Heart right ventricle (tissue), 16 donors: ENCODE data around the gene UPP1. TPM values are rescaled to one million over a fixed set of nuclear protein-coding genes. Genes with fewer than 3 reads are reported as not detected.

Experiments used
- ATAC-seq, 8 donors: fragments of 200-7000 bp; cut with Tn5 transposase; one replicate each; pipeline ENCODE4 v1.9.1; 2020; ENCODE audit warnings: mild to moderate bottlenecking in 8 of 8, moderate library complexity in 8 of 8, moderate number of reproducible peaks in 1 of 8
- DNase-seq, 2 donors: peaks; one replicate each; pipeline ENCODE4 v3.0.0-alpha.2; 2020
- H3K27ac ChIP-seq, 10 donors: fragments of 200-600 bp; sonication (generic) in 2 of 10; one replicate each; pipeline versions ENCODE4 v1.5.0 to v1.8.0; 2020 to 2022; ENCODE audit warnings: mild to moderate bottlenecking in 3 of 10
- H3K27me3 ChIP-seq, 7 donors: fragments of 200-600 bp; one replicate each; pipeline ENCODE4 v1.8.0; 2021 to 2022; ENCODE audit warnings: mild to moderate bottlenecking in 2 of 7
- H3K36me3 ChIP-seq, 9 donors: fragments of 200-600 bp; sonication (generic) in 1 of 9; one replicate each; pipeline versions ENCODE4 v1.5.0 to v1.8.0; 2020 to 2022; ENCODE audit warnings: mild to moderate bottlenecking in 2 of 9
- H3K4me1 ChIP-seq, 9 donors: fragments of 200-600 bp; sonication (generic) in 1 of 9; one replicate each; pipeline versions ENCODE4 v1.5.0 to v1.8.0; 2020 to 2022; ENCODE audit warnings: mild to moderate bottlenecking in 4 of 9
- H3K4me3 ChIP-seq, 10 donors: fragments of 200-600 bp; sonication (generic) in 2 of 10; one replicate each; pipeline versions ENCODE4 v1.5.0 to v1.8.0; 2020 to 2022; ENCODE audit warnings: mild to moderate bottlenecking in 7 of 10, moderate library complexity in 2 of 10
- H3K9me3 ChIP-seq, 11 donors: fragments of 200-600 bp in 10 of 11; sonication (generic) in 2 of 11; one replicate each; pipeline versions ENCODE4 v1.5.0 to v1.8.0; 2013 to 2022; ENCODE audit warnings: mild to moderate bottlenecking in 2 of 11, control low read depth in 1 of 11, moderate library complexity in 1 of 11
- WGBS, 2 donors: extraction: QIAGEN DNeasy Blood & Tissue Kit; methylation state at CpG; one replicate each; pipeline ENCODE4 v1.1.7; 2013; ENCODE audit warnings: inconsistent platforms in 1 of 2; 5-methylcytosine and 5-hydroxymethylcytosine counted together
- intact Hi-C, 10 donors: fragments of 100-400 bp; cut with DNase I; formaldehyde crosslinking; loops; one replicate each; pipeline versions ENCODE4 v1.11.1 to v1.14.2; 2022
- polyA plus RNA-seq, 2 donors: library from polyadenylated mRNA; stranded (reverse); fragments of 200-250 nt; gene quantifications; one replicate each; pipeline ENCODE4 v1.2.3, GENCODE V29; 2013
- total RNA-seq, 10 donors: library from RNA; stranded (reverse); fragmentation: NEBNext Ultra II Directional in 3 of 10; extraction: Animal tissue kit (Norgen Biotek cat#: 25700) in 3 of 10; gene quantifications; one replicate each; pipeline versions ENCODE4 v1.2.1 to v1.2.4, GENCODE V29; 2021 to 2023
- TF ChIP-seq, protein P1 (sequence below), 9 donors: fragments of 200-600 bp; sonication (generic) in 2 of 9; IDR thresholded peaks; one replicate each; pipeline versions ENCODE4 v1.5.0 to v1.8.0; 2021 to 2022; ENCODE audit warnings: antibody characterized with exemption in 9 of 9, mild to moderate bottlenecking in 5 of 9, moderate library complexity in 1 of 9
- donor health status: Arrhythmogenic right ventricular cardiomyopathy.
- donor health status: ischemic (EF 13 %, LVEDD 7.1; RV severe dilation, severe dysfunction).
- donor health status: healthy with polysubstance abuse.
- donor health status: DM: no; HTN: yes; CAD: no.
- donor health status: DM: no; HTN: no; CAD: no.
- donor health status: ischemic (EF 25% LVEDD 6.9; RV normal size, moderate dysfunction).
- donor health status: ischemic (EF 25% LVEDD 5.7; RV mildly dilated, moderate dysfunction).
- donor health status: healthy.
- donor health status: DM: yes; HTN: yes; CAD: no.
- donor health status: Ischemic cardiomyopathy.
- donor health status: ischemic (EF 35%, LVEDD 5.7; RV mildly dilated, moderate dysfunction).
- donor health status: nonischemic (EF 11% LVEDD 7.7; RV severe dilation, severe dysfunction).
- donor health status: DM: yes; HTN: yes; CAD: no.
- donor health status: PGD.
- donor health status: ischemic (EF 29% LVEDD 5.4; RV normal size, mild dysfunction).
- donor health status: nonischemic (EF 23%, LVEDD 6.1; RV moderate dilation, normal function).

Gene UPP1
- total and polyA plus RNA-seq, 12 donors, result 14.4 to 54.5 (median 18.8) TPM

DNA sequence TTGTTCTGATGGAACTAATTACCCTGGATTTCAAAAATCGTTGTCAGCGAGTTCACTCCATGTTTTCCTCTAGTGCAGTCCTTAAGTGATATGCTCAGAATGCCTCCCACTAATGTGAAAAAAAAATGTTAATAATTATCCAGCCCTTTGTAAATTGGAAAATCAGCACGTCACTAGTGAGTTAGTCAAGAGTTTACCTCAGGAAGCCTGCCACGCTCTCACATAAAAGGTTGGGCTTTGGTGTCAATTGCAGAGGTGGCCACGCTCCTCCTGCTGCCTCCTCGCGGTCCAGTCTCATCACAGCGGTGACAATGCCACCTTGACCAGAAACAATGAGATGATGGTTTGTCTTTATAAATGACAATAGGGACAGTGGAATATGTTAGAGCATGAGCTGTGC, 22.5 kb downstream of the UPP1 start:
- 90% methylated on average over 8 of the region's 8 CpGs for WGBS, 2 donors
- Histone ChIP-seq H3K4me1 (peaks cover 0 to 9% (median 0%) of the 10 kb centered on the region in 9 donors), H3K27ac (no peak overlapping the region), H3K9me3 (no peaks in the 10 kb centered on the region), H3K27me3 (no peaks in the 10 kb centered on the region), H3K36me3 (peaks cover 0 to 33% (median 17%) of the 10 kb centered on the region in 9 donors), H3K4me3 (no peak overlapping the region)
- no peak for DNase-seq
- TF ChIP-seq, protein P1, sequence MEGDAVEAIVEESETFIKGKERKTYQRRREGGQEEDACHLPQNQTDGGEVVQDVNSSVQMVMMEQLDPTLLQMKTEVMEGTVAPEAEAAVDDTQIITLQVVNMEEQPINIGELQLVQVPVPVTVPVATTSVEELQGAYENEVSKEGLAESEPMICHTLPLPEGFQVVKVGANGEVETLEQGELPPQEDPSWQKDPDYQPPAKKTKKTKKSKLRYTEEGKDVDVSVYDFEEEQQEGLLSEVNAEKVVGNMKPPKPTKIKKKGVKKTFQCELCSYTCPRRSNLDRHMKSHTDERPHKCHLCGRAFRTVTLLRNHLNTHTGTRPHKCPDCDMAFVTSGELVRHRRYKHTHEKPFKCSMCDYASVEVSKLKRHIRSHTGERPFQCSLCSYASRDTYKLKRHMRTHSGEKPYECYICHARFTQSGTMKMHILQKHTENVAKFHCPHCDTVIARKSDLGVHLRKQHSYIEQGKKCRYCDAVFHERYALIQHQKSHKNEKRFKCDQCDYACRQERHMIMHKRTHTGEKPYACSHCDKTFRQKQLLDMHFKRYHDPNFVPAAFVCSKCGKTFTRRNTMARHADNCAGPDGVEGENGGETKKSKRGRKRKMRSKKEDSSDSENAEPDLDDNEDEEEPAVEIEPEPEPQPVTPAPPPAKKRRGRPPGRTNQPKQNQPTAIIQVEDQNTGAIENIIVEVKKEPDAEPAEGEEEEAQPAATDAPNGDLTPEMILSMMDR (IDR thresholded peaks at IDR 0.05), result no peak
- intact Hi-C loops, result loop anchor here in 7 of 10 donors (1.0 to 5.0 kb wide), 6 partner anchors 119 to 167 kb away; partner anchors contain the start of gene PKD1L1 (in 2 of the 7)
- no peak for ATAC-seq

DNA sequence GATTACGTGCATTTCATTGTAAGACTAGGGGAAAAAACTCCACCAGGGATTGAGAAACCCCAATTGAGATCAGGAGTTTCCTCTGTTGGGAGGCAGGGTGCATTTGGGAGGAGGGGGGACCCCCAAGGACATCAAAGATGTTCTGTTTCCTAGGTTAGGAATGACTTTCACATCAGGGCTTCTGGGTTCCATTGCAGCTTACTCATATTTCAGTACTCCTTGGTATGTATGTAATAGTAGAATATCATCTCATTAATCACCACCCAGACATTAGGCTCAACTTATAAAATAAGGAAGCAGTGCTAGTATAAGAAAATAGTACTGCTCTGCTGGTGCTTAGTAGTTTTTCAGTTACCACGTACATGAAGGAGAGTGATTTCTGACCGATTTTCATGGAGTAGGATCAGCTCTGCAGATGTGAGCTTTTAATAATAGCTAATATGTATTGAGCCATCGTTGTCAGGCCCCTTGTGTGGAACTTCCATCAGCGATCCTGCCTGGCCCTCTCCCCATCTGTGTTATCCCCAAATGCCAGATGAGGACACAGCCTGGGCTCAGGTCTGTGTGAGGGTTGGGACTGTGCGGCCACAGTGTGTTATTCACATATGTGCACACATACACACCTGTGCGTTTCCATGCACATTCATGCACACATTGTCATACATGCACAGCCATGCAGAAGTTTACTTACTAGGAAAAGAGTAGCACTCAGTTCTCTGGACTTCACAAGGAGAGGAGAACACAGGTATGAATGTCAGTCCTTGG, 23.5 kb downstream of the UPP1 start:
- ATAC-seq (no peak), DNase-seq (no peak)
- WGBS, 2 donors, result 89 to 92% methylated on average over 7 of the region's 7 CpGs
- intact Hi-C loops, result loop anchor here in 3 of 10 donors (5.0 kb wide), 2 partner anchors 120 to 165 kb away; partner anchors contain the start of gene PKD1L1 (in 2 of the 3)
- peaks cover 0 to 23% (median 10%) of the 10 kb centered on the region in 9 donors for H3K36me3 ChIP-seq
- no peak overlapping the region for H3K4me3 ChIP-seq
- peaks cover 0 to 9% (median 0%) of the 10 kb centered on the region in 9 donors for H3K4me1 ChIP-seq
- H3K27me3 ChIP-seq, result no peaks in the 10 kb centered on the region
- no peak overlapping the region for H3K27ac ChIP-seq
- TF ChIP-seq, protein P1 (IDR thresholded peaks at IDR 0.05), result no peak
- no peaks in the 10 kb centered on the region for H3K9me3 ChIP-seq

DNA sequence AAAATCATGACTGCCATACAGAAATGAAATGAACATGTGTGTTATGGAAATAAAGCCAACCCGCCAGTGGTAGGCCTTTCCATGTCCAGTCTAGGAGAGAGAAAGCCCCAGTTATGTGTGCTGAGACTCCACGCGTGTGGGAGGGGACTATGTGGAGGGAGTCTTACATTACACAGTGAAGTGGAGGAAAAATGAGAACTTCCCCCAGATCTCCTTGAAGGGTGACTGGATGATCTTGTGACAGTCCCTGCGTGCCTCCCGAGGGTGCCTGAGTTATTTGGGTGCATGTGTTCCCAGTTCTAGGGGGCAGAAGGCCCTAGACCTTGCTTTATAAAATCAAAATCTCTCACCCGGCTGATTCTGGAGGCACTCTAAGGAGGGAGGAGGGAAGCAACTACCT, 24.2 kb downstream of the UPP1 start:
- intact Hi-C loops, result loop anchor here in 3 of 10 donors (5.0 kb wide), 2 partner anchors 121 to 166 kb away; partner anchors contain the start of gene PKD1L1 (in 2 of the 3)
- no peak for ATAC-seq

DNA sequence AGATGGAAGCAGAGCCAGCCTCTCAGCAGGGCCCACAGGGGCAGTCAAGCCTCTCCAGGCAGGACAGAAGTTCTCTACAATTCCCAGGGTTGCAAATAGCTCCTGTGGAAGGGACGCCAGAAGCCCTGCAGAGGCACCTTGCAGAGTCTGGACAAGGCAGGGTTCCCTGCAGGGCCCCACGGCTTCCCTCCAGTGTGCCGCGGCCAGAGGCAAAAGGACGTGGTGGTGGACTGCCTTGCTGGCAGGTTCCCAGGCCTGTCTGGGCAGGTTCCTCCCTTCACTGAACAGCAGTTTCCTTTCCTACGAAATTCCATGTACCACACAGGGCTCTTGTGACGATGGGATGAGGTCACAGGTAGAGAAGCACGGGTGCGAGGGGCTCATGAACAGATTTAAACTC, 25.1 kb downstream of the UPP1 start:
- H3K4me1 ChIP-seq, result peaks cover 0 to 9% (median 0%) of the 10 kb centered on the region in 9 donors
- WGBS, 2 donors, result 75 to 76% methylated on average over 9 of the region's 9 CpGs
- DNase-seq (no peak), ATAC-seq (no peak)
- H3K9me3 ChIP-seq, result no peaks in the 10 kb centered on the region
- no peaks in the 10 kb centered on the region for H3K27me3 ChIP-seq
- intact Hi-C loops, result loop anchor here in 3 of 10 donors (5.0 kb wide), 2 partner anchors 122 to 167 kb away; partner anchors contain the start of gene PKD1L1 (in 2 of the 3)
- TF ChIP-seq, protein P1 (IDR thresholded peaks at IDR 0.05), result no peak
- H3K27ac ChIP-seq, result no peak overlapping the region
- no peak overlapping the region for H3K4me3 ChIP-seq
- peaks cover 0 to 8% (median 0%) of the 10 kb centered on the region in 9 donors for H3K36me3 ChIP-seq

More for the DNA sequence above, 24.2 kb downstream of the UPP1 start:
- WGBS, 2 donors, result 92 to 95% methylated on average over 6 of the region's 6 CpGs
- TF ChIP-seq, protein P1 (IDR thresholded peaks at IDR 0.05), result no peak
- no peak for DNase-seq
- Histone ChIP-seq H3K27ac (no peak overlapping the region), H3K4me3 (no peak overlapping the region), H3K27me3 (no peaks in the 10 kb centered on the region), H3K9me3 (no peaks in the 10 kb centered on the region), H3K4me1 (peaks cover 0 to 9% (median 0%) of the 10 kb centered on the region in 9 donors), H3K36me3 (peaks cover 0 to 16% (median 6%) of the 10 kb centered on the region in 9 donors)
